H1 (cell line): ENCODE results near the gene ADAMTS4. TPM values are rescaled to one million over a fixed set of nuclear protein-coding genes. Genes with fewer than 3 reads are reported as not detected.

Experiments used
- GABPA ChIP-seq: IDR thresholded peaks from 2 replicates; pipeline ENCODE4 v1.6.1; 2011; ENCODE audit warnings: mild to moderate bottlenecking, low read length, moderate library complexity, borderline replicate concordance; ENCODE audit not compliant: insufficient read depth
- polyA plus RNA-seq, 7 experiments: library from polyadenylated mRNA; depleted of rRNA in 3 of 7; stranded (reverse) in 5 of 7; unstranded in 2 of 7; fragments of >200 nt in 5 of 7; fragments of 200-250 nt in 2 of 7; gene quantifications; 1 replicate in 5 of 7; 2 replicates in 1 of 7; 4 replicates in 1 of 7; pipeline versions ENCODE4 v1.2.1 to v1.2.3, GENCODE V29; 2011 to 2013; ENCODE audit warnings: missing spikeins in 2 of 7, mixed read lengths in 2 of 7
- total RNA-seq: library from RNA; stranded (reverse); fragmentation: NEBNext Ultra II Directional; extraction: Animal tissue kit (Norgen Biotek cat#: 25700); gene quantifications from 2 replicates; pipeline ENCODE4 v1.2.1, GENCODE V29; 2021

ADAMTS4 gene
- total and polyA plus RNA-seq, 2 of the 8 experiments (the other 6 are each of a cell fraction or from before 2014, with no cell fraction given) = 4.6 to 7.2 TPM

GRCh38 chr1:161214369-161214768 is 15.5 kb upstream of the ADAMTS4 start (continued):
- no peak for TF ChIP-seq GABPA
